Omental fat pad (tissue), 4 donors: Measurements from ENCODE around the gene PRPSAP1. TPM values are rescaled to one million over a fixed set of nuclear protein-coding genes. Genes with fewer than 3 reads are reported as not detected.

Experiments used
- ATAC-seq: fragments of 150-250 bp; one replicate; pipeline ENCODE4 v1.9.1; 2016; ENCODE audit warnings: mild to moderate bottlenecking, moderate library complexity; ENCODE audit not compliant: low FRiP score
- DNase-seq: peaks from one replicate; pipeline ENCODE4 v3.0.0-alpha.2; 2019; ENCODE audit warnings: low spot score
- total RNA-seq, 4 donors: library from RNA; depleted of rRNA; stranded (reverse); fragments of >200 nt; gene quantifications; one replicate each; pipeline ENCODE4 v1.1.0, GENCODE V29; 2016
- TF ChIP-seq, protein P1 (sequence below), 3 donors: fragments of 450-650 bp; IDR thresholded peaks; one replicate each; pipeline ENCODE4 v1.5.1; 2016 to 2017; ENCODE audit warnings: antibody characterized with exemption in 3 of 3, mild to moderate bottlenecking in 3 of 3, moderate library complexity in 2 of 3

The PRPSAP1 gene
- total RNA-seq, 4 donors from 2014 or later, result 31.3 to 80.4 (median 53.7) TPM

DNA sequence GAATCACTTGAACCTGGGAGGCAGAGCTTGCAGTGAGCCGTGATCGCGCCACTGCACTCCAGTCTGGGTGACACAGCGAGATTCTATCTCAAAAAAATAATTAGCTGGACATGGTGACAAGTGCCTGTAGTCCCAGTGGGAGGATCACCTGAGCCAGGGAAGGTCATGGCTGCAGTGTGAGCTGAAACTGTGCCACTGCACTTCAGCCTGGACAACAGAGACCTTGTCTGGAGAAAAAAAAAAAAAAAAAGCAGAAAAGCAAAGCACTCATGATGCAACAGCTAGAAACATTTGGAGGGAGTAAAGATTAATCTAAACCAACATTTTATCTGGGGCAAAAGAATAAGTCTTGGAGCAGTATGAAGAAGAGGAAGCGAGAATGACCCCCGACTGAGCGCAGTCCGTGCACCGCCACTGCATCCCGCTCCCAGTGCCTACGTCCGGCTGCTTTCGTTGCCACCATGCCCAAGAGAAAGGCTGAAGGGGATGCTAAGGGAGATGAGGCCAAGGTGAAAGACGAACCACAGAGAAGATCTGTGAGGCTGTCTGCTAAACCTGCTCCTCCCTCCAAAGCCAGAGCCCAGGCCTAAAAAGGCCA is 8.2 kb downstream of the PRPSAP1 start:
- TF ChIP-seq, protein P1, sequence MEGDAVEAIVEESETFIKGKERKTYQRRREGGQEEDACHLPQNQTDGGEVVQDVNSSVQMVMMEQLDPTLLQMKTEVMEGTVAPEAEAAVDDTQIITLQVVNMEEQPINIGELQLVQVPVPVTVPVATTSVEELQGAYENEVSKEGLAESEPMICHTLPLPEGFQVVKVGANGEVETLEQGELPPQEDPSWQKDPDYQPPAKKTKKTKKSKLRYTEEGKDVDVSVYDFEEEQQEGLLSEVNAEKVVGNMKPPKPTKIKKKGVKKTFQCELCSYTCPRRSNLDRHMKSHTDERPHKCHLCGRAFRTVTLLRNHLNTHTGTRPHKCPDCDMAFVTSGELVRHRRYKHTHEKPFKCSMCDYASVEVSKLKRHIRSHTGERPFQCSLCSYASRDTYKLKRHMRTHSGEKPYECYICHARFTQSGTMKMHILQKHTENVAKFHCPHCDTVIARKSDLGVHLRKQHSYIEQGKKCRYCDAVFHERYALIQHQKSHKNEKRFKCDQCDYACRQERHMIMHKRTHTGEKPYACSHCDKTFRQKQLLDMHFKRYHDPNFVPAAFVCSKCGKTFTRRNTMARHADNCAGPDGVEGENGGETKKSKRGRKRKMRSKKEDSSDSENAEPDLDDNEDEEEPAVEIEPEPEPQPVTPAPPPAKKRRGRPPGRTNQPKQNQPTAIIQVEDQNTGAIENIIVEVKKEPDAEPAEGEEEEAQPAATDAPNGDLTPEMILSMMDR (IDR thresholded peaks at IDR 0.05), result no peak
- DNase-seq, result no peak
- ATAC-seq, result no peak

DNA sequence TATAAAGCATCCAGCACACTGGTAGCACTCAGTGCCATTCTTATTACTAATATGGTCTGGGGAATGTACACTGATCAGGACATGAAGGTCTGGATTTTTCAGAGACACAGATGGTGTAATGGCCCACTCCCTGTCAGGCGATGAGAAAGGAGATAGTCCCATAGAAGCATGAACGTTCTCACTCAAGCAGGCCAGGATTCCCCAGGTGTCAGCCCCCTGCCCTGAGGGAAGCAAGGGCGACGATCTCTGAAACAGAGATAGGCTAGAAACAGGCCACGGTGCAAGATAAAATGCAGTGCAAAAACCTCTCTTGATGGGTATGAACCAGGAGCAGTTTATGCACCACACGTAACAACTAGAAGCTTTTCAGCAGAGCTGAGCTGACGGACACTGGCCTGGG is 10.6 kb downstream of the PRPSAP1 start:
- TF ChIP-seq, protein P1 (IDR thresholded peaks at IDR 0.05), result no peak
- no peak for DNase-seq
- no peak for ATAC-seq

DNA sequence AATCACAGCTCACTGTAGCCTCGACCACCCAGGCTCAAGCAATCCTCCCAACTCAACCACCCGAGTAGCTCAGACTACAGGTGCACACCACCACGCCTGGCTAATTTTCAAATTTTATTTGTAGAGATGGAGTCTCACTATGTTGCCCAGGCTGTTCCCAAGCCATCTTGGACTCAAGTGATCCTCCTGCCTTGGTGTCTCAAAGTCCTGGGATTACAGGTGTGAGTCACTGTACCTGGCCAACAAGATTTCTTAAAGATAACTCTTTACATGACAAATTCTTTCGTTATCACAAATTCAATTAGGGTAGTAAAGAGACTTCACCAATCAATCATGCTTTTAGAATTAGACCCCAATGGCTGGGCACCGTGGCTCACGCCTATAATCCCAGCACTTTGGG is 12.4 kb downstream of the PRPSAP1 start:
- DNase-seq (no peak), ATAC-seq (no peak)
- TF ChIP-seq, protein P1 (IDR thresholded peaks at IDR 0.05), result no peak

DNA sequence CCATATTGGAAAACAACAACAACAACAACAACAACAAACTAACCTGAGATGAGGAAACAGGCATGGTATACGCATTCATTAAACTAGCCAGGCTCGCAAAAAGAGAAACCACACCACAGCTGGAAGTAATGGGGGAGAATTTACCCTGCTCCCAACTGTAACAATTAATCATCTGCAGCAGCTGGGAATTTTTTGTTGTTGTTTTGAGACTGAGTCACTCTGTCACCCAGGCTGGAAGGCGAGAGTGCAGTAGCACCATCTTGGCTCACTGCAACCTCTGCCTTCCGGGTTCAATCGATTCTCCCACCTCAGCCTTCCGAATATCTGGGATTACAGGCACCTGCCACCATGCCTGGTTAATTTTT is 16.3 kb downstream of the PRPSAP1 start:
- ATAC-seq (no peak), DNase-seq (no peak)
- TF ChIP-seq, protein P1 (IDR thresholded peaks at IDR 0.05), result no peak

DNA sequence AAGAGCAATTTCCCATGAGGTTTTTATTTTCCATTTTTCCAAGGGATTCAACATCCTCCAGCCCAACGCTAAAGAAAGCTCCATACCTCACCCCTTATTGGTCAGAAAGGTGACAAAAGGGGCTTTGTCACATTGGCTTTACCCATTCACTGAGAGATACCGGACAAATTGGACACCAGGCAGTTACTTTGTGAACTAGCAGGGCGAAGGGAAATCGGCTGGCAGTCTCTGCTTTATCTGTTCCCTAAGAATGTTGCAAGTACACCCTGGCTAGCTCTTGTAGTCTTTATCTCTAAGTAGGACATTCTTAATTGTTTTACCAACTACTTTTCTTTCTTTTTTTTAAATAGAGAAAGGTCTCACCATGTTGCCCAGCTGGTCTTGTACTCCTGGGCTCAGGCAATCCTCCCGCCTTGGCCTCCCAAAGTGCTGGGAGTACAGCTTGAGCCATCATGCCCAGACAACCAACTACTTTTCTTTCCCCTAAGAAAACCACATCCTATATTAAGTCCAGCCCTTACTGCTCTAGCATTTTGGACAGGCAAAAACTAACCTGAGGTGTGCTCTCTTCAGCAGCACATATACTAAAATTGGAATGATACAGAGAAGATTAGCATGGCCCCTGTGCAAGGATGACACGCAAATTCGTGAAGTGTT is 16.8 kb downstream of the PRPSAP1 start:
- TF ChIP-seq, protein P1 (IDR thresholded peaks at IDR 0.05), result no peak
- ATAC-seq, result no peak
- no peak for DNase-seq

DNA sequence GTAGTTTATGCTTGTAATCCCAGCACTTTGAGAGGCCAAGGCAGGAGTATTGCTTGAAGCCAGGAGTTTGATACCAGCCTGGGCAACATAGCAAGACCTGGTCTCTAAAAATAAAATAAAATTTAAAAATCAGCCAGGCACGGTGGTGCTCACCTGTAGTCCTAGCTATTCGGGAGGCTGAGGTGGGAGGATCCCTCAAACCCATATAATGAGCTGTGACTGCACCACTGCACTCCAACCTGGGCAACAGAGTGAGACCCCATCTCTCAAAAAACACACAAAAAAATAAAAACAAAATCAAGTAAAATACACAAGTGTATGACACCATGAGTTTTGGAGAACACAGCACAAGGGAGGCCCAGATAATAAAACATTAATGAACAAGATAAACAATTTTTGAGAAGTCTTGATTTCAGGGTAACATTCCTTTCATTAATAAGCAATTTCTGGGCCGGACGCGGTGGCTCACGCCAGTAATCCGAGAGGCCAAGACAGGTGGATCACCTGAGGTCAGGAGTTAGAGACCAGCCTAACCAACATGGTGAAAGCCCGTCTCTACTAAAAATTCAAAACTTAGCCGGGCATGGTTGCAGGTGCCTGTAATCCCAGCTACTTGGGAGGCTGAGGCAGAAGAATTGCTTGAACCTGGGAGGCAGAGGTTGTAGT is 17.9 kb downstream of the PRPSAP1 start:
- ATAC-seq (no peak), DNase-seq (no peak)
- TF ChIP-seq, protein P1 (IDR thresholded peaks at IDR 0.05), result no peak
